ENCODE results near the gene SLC2A11. TPM values are rescaled to one million over a fixed set of nuclear protein-coding genes. Genes with fewer than 3 reads are reported as not detected.

SLC2A11 gene
- total RNA-seq, 1 experiment from 2014 or later, result 9.4 TPM

- Histone ChIP-seq H3K27ac (ENCODE audit: low read length) (no peak overlapping the region), H2AFZ (ENCODE audit: low read length) (no peak overlapping the region), H3K9ac (ENCODE audit: low read length) (no peak overlapping the region), H3K4me2 (ENCODE audit: low read length) (no peak overlapping the region), H3K36me3 (ENCODE audit: low read depth, low read length) (peaks cover 13% of the 10 kb centered on the region), H3F3A (ENCODE audit: low read length, unreplicated experiment) (no peaks in the 10 kb centered on the region), H3K9me2 (replicated peaks; ENCODE audit: low read length) (no peaks in the 10 kb centered on the region), H3K27me3 (ENCODE audit: low read length) (no peaks in the 10 kb centered on the region), H3K9me3 (ENCODE audit: low read length) (no peaks in the 10 kb centered on the region), H3K4me3 (ENCODE audit: low read length) (no peak overlapping the region), H4K20me1 (ENCODE audit: low read length) (peaks cover 12% of the 10 kb centered on the region; the same call in 1 of the 2 replicates), H3K79me2 (ENCODE audit: low read length) (peaks cover 26% of the 10 kb centered on the region), H3K4me1 (ENCODE audit: insufficient read depth, low read length) (peaks cover 26% of the 10 kb centered on the region)
- intact Hi-C loops (cut with micrococcal nuclease), result no loop called here
- POLR2A ChIA-PET (ENCODE audit: unreplicated experiment), result no interaction called here
- ATAC-seq, result no peak
- no peak for DNase-seq
- CTCF ChIA-PET, result no interaction called here
- no TSS peak for BruUV-seq (replicated peaks)
- TF ChIP-seq EZH2 (IDR thresholded peaks at IDR 0.05; ENCODE audit: low read length, unreplicated experiment) (no peak), EZH2phosphoT487 (IDR thresholded peaks at IDR 0.05; ENCODE audit: borderline replicate concordance, low read length) (no peak), CTCF (conservative IDR thresholded peaks at IDR 0.05; ENCODE audit: low read depth, low read length) (no peak)
Observed at GRCh38 chr22:23891726-23892125, 34.1 kb downstream of the SLC2A11 start.

- Histone ChIP-seq H3K4me2 (ENCODE audit: low read length) (no peak overlapping the region), H2AFZ (ENCODE audit: low read length) (no peak overlapping the region), H4K20me1 (ENCODE audit: low read length) (peaks cover 15% of the 10 kb centered on the region; the same call in 1 of the 2 replicates), H3K79me2 (ENCODE audit: low read length) (peaks cover 30% of the 10 kb centered on the region), H3K4me3 (ENCODE audit: low read length) (no peak overlapping the region), H3K4me1 (ENCODE audit: insufficient read depth, low read length) (peaks cover 26% of the 10 kb centered on the region), H3K27me3 (ENCODE audit: low read length) (no peaks in the 10 kb centered on the region), H3K27ac (ENCODE audit: low read length) (no peak overlapping the region), H3K9me3 (ENCODE audit: low read length) (no peaks in the 10 kb centered on the region), H3K36me3 (ENCODE audit: low read depth, low read length) (peaks cover 17% of the 10 kb centered on the region), H3F3A (ENCODE audit: low read length, unreplicated experiment) (no peaks in the 10 kb centered on the region), H3K9ac (ENCODE audit: low read length) (no peak overlapping the region), H3K9me2 (replicated peaks; ENCODE audit: low read length) (no peaks in the 10 kb centered on the region)
- BruUV-seq (replicated peaks), result no TSS peak
- ChIA-PET POLR2A (ENCODE audit: unreplicated experiment) (no interaction called here), CTCF (no interaction called here)
- ATAC-seq (no peak), DNase-seq (no peak)
- no peak for TF ChIP-seq EZH2phosphoT487 (IDR thresholded peaks at IDR 0.05; ENCODE audit: borderline replicate concordance, low read length)
- TF ChIP-seq EZH2 (IDR thresholded peaks at IDR 0.05; ENCODE audit: low read length, unreplicated experiment), result no peak
- no peak for TF ChIP-seq CTCF (conservative IDR thresholded peaks at IDR 0.05; ENCODE audit: low read depth, low read length)
- intact Hi-C loops (cut with micrococcal nuclease), result no loop called here
Observed at GRCh38 chr22:23892130-23892529, 34.5 kb downstream of the SLC2A11 start.

DNA sequence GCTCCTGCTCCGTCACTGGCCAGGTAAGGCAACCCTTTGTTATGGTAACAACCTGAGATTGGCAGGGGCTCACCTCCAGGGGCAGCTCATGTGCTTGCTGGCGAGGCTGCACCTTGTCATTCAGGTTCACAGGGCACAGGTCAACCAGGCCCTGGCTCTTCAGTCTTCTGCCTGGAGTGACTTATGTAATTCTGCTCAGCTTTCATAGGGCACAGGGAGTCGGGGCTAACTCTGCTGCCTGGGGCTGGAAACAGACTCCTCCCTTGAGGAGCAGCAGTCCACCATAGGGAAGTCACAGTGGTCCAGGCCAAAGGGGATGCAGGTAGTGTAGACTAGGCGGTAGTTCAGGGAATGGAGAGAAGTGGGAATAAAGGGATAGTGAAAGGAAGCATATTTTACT lies 35.0 kb downstream of the SLC2A11 start:
- CTCF ChIA-PET, result no interaction called here
- H3K4me2 ChIP-seq (ENCODE audit: low read length), result no peak overlapping the region
- H3K79me2 ChIP-seq (ENCODE audit: low read length), result peaks cover 31% of the 10 kb centered on the region
- no peak overlapping the region for H3K9ac ChIP-seq (ENCODE audit: low read length)
- no TSS peak for BruUV-seq (replicated peaks)
- no peak for DNase-seq
- POLR2A ChIA-PET (ENCODE audit: unreplicated experiment), result no interaction called here
- intact Hi-C loops (cut with micrococcal nuclease), result no loop called here
- no peaks in the 10 kb centered on the region for H3F3A ChIP-seq (ENCODE audit: low read length, unreplicated experiment)
- H3K27ac ChIP-seq (ENCODE audit: low read length), result no peak overlapping the region
- peaks cover 26% of the 10 kb centered on the region for H3K4me1 ChIP-seq (ENCODE audit: insufficient read depth, low read length)
- H3K27me3 ChIP-seq (ENCODE audit: low read length), result no peaks in the 10 kb centered on the region
- H4K20me1 ChIP-seq (ENCODE audit: low read length), result peaks cover 18% of the 10 kb centered on the region; the same call in 1 of the 2 replicates
- H3K36me3 ChIP-seq (ENCODE audit: low read depth, low read length), result peaks cover 20% of the 10 kb centered on the region
- H3K9me3 ChIP-seq (ENCODE audit: low read length), result no peaks in the 10 kb centered on the region
- no peaks in the 10 kb centered on the region for H3K9me2 ChIP-seq (replicated peaks; ENCODE audit: low read length)
- no peak overlapping the region for H3K4me3 ChIP-seq (ENCODE audit: low read length)
- no peak overlapping the region for H2AFZ ChIP-seq (ENCODE audit: low read length)
- ATAC-seq, result no peak
- no peak for TF ChIP-seq EZH2phosphoT487 (IDR thresholded peaks at IDR 0.05; ENCODE audit: borderline replicate concordance, low read length)
- TF ChIP-seq CTCF (conservative IDR thresholded peaks at IDR 0.05; ENCODE audit: low read depth, low read length), result no peak
- TF ChIP-seq EZH2 (IDR thresholded peaks at IDR 0.05; ENCODE audit: low read length, unreplicated experiment), result no peak
